ENCODE results near the gene GLCCI1. TPM values are rescaled to one million over a fixed set of nuclear protein-coding genes. Genes with fewer than 3 reads are reported as not detected.
"Not testable (repeated sequence)": the region's sequence is repeated elsewhere in the genome, so short reads cannot be mapped to it uniquely, and the experiment has no call there.

Gene GLCCI1
- polyA plus RNA-seq, 6 donors from 2014 or later: 17.2 to 35.4 (median 20.9) TPM

GRCh38 chr7:8070451-8071180, 102.0 kb downstream of the GLCCI1 start:
- Mint-ChIP-seq H3K9me3 (no peaks in the 10 kb centered on the region), H3K4me1 (peaks cover 0 to 45% (median 10%) of the 10 kb centered on the region in 3 donors), H3K27ac (no peak overlapping the region), H3K36me3 (peaks cover 24 to 26% of the 10 kb centered on the region in 2 donors), H3K4me3 (no peak overlapping the region), H3K27me3 (no peaks in the 10 kb centered on the region)
- ATAC-seq (ENCODE audit: low read depth in 2 of 2) (no peak), DNase-seq (no peak)

GRCh38 chr7:8078418-8078817, 109.8 kb downstream of the GLCCI1 start:
- Mint-ChIP-seq H3K9me3 (no peaks in the 10 kb centered on the region), H3K4me1 (peaks cover 0 to 2% (median 0%) of the 10 kb centered on the region in 3 donors), H3K27me3 (no peaks in the 10 kb centered on the region), H3K36me3 (peaks cover 8 to 12% of the 10 kb centered on the region in 2 donors), H3K4me3 (no peak overlapping the region), H3K27ac (peak overlapping the region in 4 of 6 donors; percentile 11 to 85 (median 67))
- no peak for ATAC-seq (ENCODE audit: low read depth in 2 of 2)
- DNase-seq: no peak

- peaks cover 19 to 23% of the 10 kb centered on the region in 2 donors for H3K36me3 Mint-ChIP-seq
- peaks cover 0 to 2% (median 0%) of the 10 kb centered on the region in 3 donors for H3K4me1 Mint-ChIP-seq
- DNase-seq (no peak), ATAC-seq (ENCODE audit: low read depth in 2 of 2) (no peak)
- H3K27me3 Mint-ChIP-seq: no peaks in the 10 kb centered on the region
- no peak overlapping the region for H3K4me3 Mint-ChIP-seq
- no peaks in the 10 kb centered on the region for H3K9me3 Mint-ChIP-seq
- H3K27ac Mint-ChIP-seq: no peak overlapping the region
Observed at GRCh38 chr7:8082762-8083161, 114.2 kb downstream of the GLCCI1 start.

- H3K9me3 Mint-ChIP-seq: no peaks in the 10 kb centered on the region
- H3K4me3 Mint-ChIP-seq: no peak overlapping the region
- H3K36me3 Mint-ChIP-seq: peaks cover 14 to 20% of the 10 kb centered on the region in 2 donors
- no peak overlapping the region for H3K27ac Mint-ChIP-seq
- DNase-seq (no peak), ATAC-seq (ENCODE audit: low read depth in 2 of 2) (no peak)
- H3K4me1 Mint-ChIP-seq: no peaks in the 10 kb centered on the region
- H3K27me3 Mint-ChIP-seq: no peaks in the 10 kb centered on the region
Observed at GRCh38 chr7:8084836-8085235, 116.2 kb downstream of the GLCCI1 start.

GRCh38 chr7:8085420-8085819, 116.8 kb downstream of the GLCCI1 start:
- no peak for DNase-seq
- no peaks in the 10 kb centered on the region for H3K9me3 Mint-ChIP-seq
- H3K4me1 Mint-ChIP-seq: no peaks in the 10 kb centered on the region
- H3K36me3 Mint-ChIP-seq: peaks cover 14 to 20% of the 10 kb centered on the region in 2 donors
- no peak for ATAC-seq (ENCODE audit: low read depth in 2 of 2)
- no peaks in the 10 kb centered on the region for H3K27me3 Mint-ChIP-seq
- H3K27ac Mint-ChIP-seq: peak overlapping the region in 2 of 6 donors; percentile 47 to 59
- no peak overlapping the region for H3K4me3 Mint-ChIP-seq

- Mint-ChIP-seq H3K4me1 (no peaks in the 10 kb centered on the region), H3K36me3 (peaks cover 14 to 20% of the 10 kb centered on the region in 2 donors), H3K27me3 (no peaks in the 10 kb centered on the region), H3K4me3 (no peak overlapping the region), H3K9me3 (no peaks in the 10 kb centered on the region), H3K27ac (no peak overlapping the region)
- DNase-seq (no peak), ATAC-seq (ENCODE audit: low read depth in 2 of 2) (no peak)
Observed at GRCh38 chr7:8086239-8086638, 117.6 kb downstream of the GLCCI1 start.

GRCh38 chr7:8089036-8089780, 120.6 kb downstream of the GLCCI1 start:
- Mint-ChIP-seq H3K4me1 (no peaks in the 10 kb centered on the region), H3K36me3 (peaks cover 20 to 22% of the 10 kb centered on the region in 2 donors), H3K4me3 (no peak overlapping the region), H3K27ac (peak overlapping the region in 1 of 6 donors; percentile 41), H3K9me3 (no peaks in the 10 kb centered on the region), H3K27me3 (no peaks in the 10 kb centered on the region)
- DNase-seq (no peak), ATAC-seq (ENCODE audit: low read depth in 2 of 2) (no peak)

- H3K4me3 Mint-ChIP-seq: no peak overlapping the region
- no peaks in the 10 kb centered on the region for H3K27me3 Mint-ChIP-seq
- ATAC-seq (ENCODE audit: low read depth in 2 of 2): no peak
- peaks cover 0 to 4% (median 0%) of the 10 kb centered on the region in 7 donors for H3K9me3 Mint-ChIP-seq
- H3K4me1 Mint-ChIP-seq: no peaks in the 10 kb centered on the region
- DNase-seq: no peak
- H3K27ac Mint-ChIP-seq: no peak overlapping the region
- H3K36me3 Mint-ChIP-seq: peaks cover 2 to 12% of the 10 kb centered on the region in 2 donors
Observed at GRCh38 chr7:8092140-8092539, 123.5 kb downstream of the GLCCI1 start.

- no peaks in the 10 kb centered on the region for H3K4me1 Mint-ChIP-seq
- ATAC-seq (ENCODE audit: low read depth in 2 of 2) (no peak), DNase-seq (no peak)
- H3K4me3 Mint-ChIP-seq: no peak overlapping the region
- H3K27ac Mint-ChIP-seq: peak overlapping the region in 1 of 6 donors; percentile 20
- no peaks in the 10 kb centered on the region for H3K27me3 Mint-ChIP-seq
- peaks cover 8% of the 10 kb centered on the region in 2 donors for H3K36me3 Mint-ChIP-seq
- H3K9me3 Mint-ChIP-seq: peaks cover 2 to 13% (median 10%) of the 10 kb centered on the region in 7 donors
Observed at GRCh38 chr7:8094164-8095140, 125.9 kb downstream of the GLCCI1 start.

- Mint-ChIP-seq H3K9me3 (peaks cover 14 to 32% (median 22%) of the 10 kb centered on the region in 7 donors), H3K27ac (peak overlapping the region in 1 of 6 donors; percentile 46)
- not testable (repeated sequence) for DNase-seq; H3K4me1 Mint-ChIP-seq; H3K27me3 Mint-ChIP-seq; H3K36me3 Mint-ChIP-seq; ATAC-seq (ENCODE audit: low read depth in 2 of 2); H3K4me3 Mint-ChIP-seq
Observed at GRCh38 chr7:8101292-8101691, 132.7 kb downstream of the GLCCI1 start.

- H3K4me1 Mint-ChIP-seq: no peaks in the 10 kb centered on the region
- H3K27ac Mint-ChIP-seq: no peak overlapping the region
- ATAC-seq (ENCODE audit: low read depth in 2 of 2): no peak
- H3K36me3 Mint-ChIP-seq: no peaks in the 10 kb centered on the region
- no peak for DNase-seq
- no peaks in the 10 kb centered on the region for H3K27me3 Mint-ChIP-seq
- no peak overlapping the region for H3K4me3 Mint-ChIP-seq
- H3K9me3 Mint-ChIP-seq: peaks cover 9 to 28% (median 20%) of the 10 kb centered on the region in 7 donors
Observed at GRCh38 chr7:8103282-8103681, 134.7 kb downstream of the GLCCI1 start.

- H3K4me3 Mint-ChIP-seq: peak overlapping the region in 1 of 8 donors; percentile 1
- DNase-seq (no peak), ATAC-seq (ENCODE audit: low read depth in 2 of 2) (no peak)
- no peaks in the 10 kb centered on the region for H3K27me3 Mint-ChIP-seq
- peaks cover 4 to 13% (median 12%) of the 10 kb centered on the region in 7 donors for H3K9me3 Mint-ChIP-seq
- peaks cover 0 to 2% (median under 1%) of the 10 kb centered on the region in 3 donors for H3K4me1 Mint-ChIP-seq
- peak overlapping the region in 1 of 6 donors; percentile 39 for H3K27ac Mint-ChIP-seq
- no peaks in the 10 kb centered on the region for H3K36me3 Mint-ChIP-seq
Observed at GRCh38 chr7:8105449-8106095, 137.0 kb downstream of the GLCCI1 start.
